ENCODE results near the gene SND1. TPM values are rescaled to one million over a fixed set of nuclear protein-coding genes. Genes with fewer than 3 reads are reported as not detected.
A peak's percentile ranks its signal among the peaks of the same experiment; 100 is the strongest.

The SND1 gene
- total and polyA plus RNA-seq, 2 of the 4 experiments (the other 2 are of a cell fraction) = 154 to 294 TPM

DNA sequence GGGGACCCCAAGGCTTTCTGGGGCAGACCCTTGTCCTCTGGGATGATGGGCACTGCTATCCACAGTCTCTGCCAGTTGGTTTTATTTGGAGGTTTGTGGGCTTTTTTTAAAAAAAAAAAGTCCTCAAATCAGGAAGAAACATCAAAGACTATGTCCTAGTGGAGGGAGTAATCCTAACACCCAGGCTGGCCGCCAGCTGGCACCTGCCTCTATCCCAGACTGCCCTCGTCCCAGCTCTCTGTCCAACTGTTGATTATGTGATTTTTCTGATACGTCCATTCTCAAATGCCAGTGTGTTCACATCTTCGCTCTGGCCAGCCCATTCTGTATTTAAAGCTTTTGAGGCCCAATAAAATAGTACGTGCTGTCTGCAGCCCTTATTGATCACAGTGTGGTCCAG lies 440.2 kb downstream of the SND1 start:
- H3K9me1 ChIP-seq (ENCODE audit: insufficient read depth, low read length) = peaks cover 15% of the 10 kb centered on the region
- no peak overlapping the region for H2BK5ac ChIP-seq (ENCODE audit: low read depth, low read length, poor library complexity, severe bottlenecking)
- H2BK15ac ChIP-seq (ENCODE audit: low read depth, low read length) = no peak overlapping the region
- no peaks in the 10 kb centered on the region for H3K4me1 ChIP-seq (ENCODE audit: control insufficient read depth, insufficient read depth, low read length)
- H4K91ac ChIP-seq (ENCODE audit: insufficient read depth, low read depth, low read length) = no peak overlapping the region
- no peak overlapping the region for H2AK5ac ChIP-seq (ENCODE audit: low read depth, low read length)
- peaks cover 64% of the 10 kb centered on the region for H3K36me3 ChIP-seq (ENCODE audit: control insufficient read depth, insufficient read depth, low read length)
- no peak for ATAC-seq (ENCODE audit: low read depth)
- CTCF ChIA-PET = no interaction called here
- in situ Hi-C loops (cut with MboI; ENCODE audit: low sequenced_read_pairs) = no loop called here
- peaks cover 0 to 6% of the 10 kb centered on the region in 2 experiments; a peak in 1 of 4 replicates for H3K79me1 ChIP-seq (ENCODE audit: low read depth in 1 of 2, low read length in 2 of 2)
- H4K8ac ChIP-seq (ENCODE audit: low read depth in 2 of 2, low read length in 2 of 2) = no peak overlapping the region
- H2BK120ac ChIP-seq (ENCODE audit: low read depth, low read length) = no peak overlapping the region
- no peak overlapping the region for H3K23ac ChIP-seq (ENCODE audit: low read depth, low read length)
- TF ChIP-seq, protein P1, sequence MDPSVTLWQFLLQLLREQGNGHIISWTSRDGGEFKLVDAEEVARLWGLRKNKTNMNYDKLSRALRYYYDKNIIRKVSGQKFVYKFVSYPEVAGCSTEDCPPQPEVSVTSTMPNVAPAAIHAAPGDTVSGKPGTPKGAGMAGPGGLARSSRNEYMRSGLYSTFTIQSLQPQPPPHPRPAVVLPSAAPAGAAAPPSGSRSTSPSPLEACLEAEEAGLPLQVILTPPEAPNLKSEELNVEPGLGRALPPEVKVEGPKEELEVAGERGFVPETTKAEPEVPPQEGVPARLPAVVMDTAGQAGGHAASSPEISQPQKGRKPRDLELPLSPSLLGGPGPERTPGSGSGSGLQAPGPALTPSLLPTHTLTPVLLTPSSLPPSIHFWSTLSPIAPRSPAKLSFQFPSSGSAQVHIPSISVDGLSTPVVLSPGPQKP (IDR thresholded peaks at IDR 0.05; ENCODE audit: borderline replicate concordance, low read depth, low read length) = no peak
- TF ChIP-seq NFE2L2 (IDR thresholded peaks at IDR 0.05; ENCODE audit: low read depth, low read length) (no peak), CEBPB (IDR thresholded peaks at IDR 0.05; ENCODE audit: low read depth, low read length) (no peak), RFX5 (IDR thresholded peaks at IDR 0.05; ENCODE audit: low read depth, low read length) (no peak), FOS (IDR thresholded peaks at IDR 0.05; ENCODE audit: low read depth, low read length) (no peak), BHLHE40 (IDR thresholded peaks at IDR 0.05; ENCODE audit: low read depth, low read length) (no peak), MAFK (IDR thresholded peaks at IDR 0.05; ENCODE audit: low read depth, low read length) (no peak), RCOR1 (IDR thresholded peaks at IDR 0.05; ENCODE audit: insufficient replicate concordance, low read length) (no peak), RAD21 (IDR thresholded peaks at IDR 0.05; ENCODE audit: low read length) (no peak), MAZ (IDR thresholded peaks at IDR 0.05; ENCODE audit: borderline replicate concordance, low read depth, low read length) (no peak), SMC3 (IDR thresholded peaks at IDR 0.05; ENCODE audit: low read depth, low read length) (no peak), MXI1 (IDR thresholded peaks at IDR 0.05; ENCODE audit: borderline replicate concordance, low read depth, low read length) (no peak), POLR2A (IDR thresholded peaks at IDR 0.05; ENCODE audit: low read depth, low read length) (no peak)
- TF ChIP-seq, protein P2, sequence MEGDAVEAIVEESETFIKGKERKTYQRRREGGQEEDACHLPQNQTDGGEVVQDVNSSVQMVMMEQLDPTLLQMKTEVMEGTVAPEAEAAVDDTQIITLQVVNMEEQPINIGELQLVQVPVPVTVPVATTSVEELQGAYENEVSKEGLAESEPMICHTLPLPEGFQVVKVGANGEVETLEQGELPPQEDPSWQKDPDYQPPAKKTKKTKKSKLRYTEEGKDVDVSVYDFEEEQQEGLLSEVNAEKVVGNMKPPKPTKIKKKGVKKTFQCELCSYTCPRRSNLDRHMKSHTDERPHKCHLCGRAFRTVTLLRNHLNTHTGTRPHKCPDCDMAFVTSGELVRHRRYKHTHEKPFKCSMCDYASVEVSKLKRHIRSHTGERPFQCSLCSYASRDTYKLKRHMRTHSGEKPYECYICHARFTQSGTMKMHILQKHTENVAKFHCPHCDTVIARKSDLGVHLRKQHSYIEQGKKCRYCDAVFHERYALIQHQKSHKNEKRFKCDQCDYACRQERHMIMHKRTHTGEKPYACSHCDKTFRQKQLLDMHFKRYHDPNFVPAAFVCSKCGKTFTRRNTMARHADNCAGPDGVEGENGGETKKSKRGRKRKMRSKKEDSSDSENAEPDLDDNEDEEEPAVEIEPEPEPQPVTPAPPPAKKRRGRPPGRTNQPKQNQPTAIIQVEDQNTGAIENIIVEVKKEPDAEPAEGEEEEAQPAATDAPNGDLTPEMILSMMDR (conservative IDR thresholded peaks at IDR 0.05; ENCODE audit: low read depth, low read length) = no peak
- 100% methylated on average over 1 of the region's 5 CpGs; no CpG with 5 or more reads in 1 of the 2 experiments for WGBS, 2 experiments (ENCODE audit: extremely low coverage in 2 of 2, insufficient read length in 1 of 2)
- BruUV-seq (replicated peaks) = TSS peak; percentile 90
- H4K5ac ChIP-seq (ENCODE audit: low read depth, low read length) = no peak overlapping the region
- H3K4me2 ChIP-seq (ENCODE audit: low read depth, low read length) = no peak overlapping the region
- no peak overlapping the region for H3K4me3 ChIP-seq (ENCODE audit: insufficient read depth, low read depth, low read length)
- H3K9ac ChIP-seq (ENCODE audit: low read depth, low read length) = no peak overlapping the region
- no peaks in the 10 kb centered on the region; the same call in 1 of the 2 replicates for H4K20me1 ChIP-seq (ENCODE audit: insufficient read depth, low read length)
- H3K27me3 ChIP-seq (ENCODE audit: control insufficient read depth, insufficient read depth, low read length) = no peaks in the 10 kb centered on the region
- no peak overlapping the region for H2AK9ac ChIP-seq (replicated peaks; ENCODE audit: low read depth, low read length, poor library complexity)
- no peak overlapping the region for H2BK20ac ChIP-seq (ENCODE audit: low read depth, low read length)
- intact Hi-C loops (cut with micrococcal nuclease) = no loop called here
- no peaks in the 10 kb centered on the region for H3K9me3 ChIP-seq (ENCODE audit: control insufficient read depth, insufficient read depth, low read length)
- no peak for DNase-seq
- no peak overlapping the region for H3K56ac ChIP-seq (ENCODE audit: extremely low read depth, insufficient read depth, low read length)
- H3K27ac ChIP-seq (ENCODE audit: insufficient read depth, low read length) = no peak overlapping the region
- no peak overlapping the region for H2AFZ ChIP-seq (replicated peaks; ENCODE audit: low read length, poor library complexity)
- POLR2A ChIA-PET (ENCODE audit: unreplicated experiment) = no interaction called here
- no peak overlapping the region for H3K18ac ChIP-seq (ENCODE audit: low read depth, low read length)
- H3K4ac ChIP-seq (ENCODE audit: low read depth, low read length) = no peak overlapping the region
- dilution Hi-C loops (cut with HindIII; ENCODE audit: low sequenced_read_pairs, unreplicated experiment) = no loop called here
- H3K14ac ChIP-seq (replicated peaks; ENCODE audit: low read depth, low read length) = no peak overlapping the region
